IMR-90 (cell line): ENCODE results near the gene CMPK2. TPM values are rescaled to one million over a fixed set of nuclear protein-coding genes. Genes with fewer than 3 reads are reported as not detected.

Experiments
- ATAC-seq: fragments of 200-7000 bp; cut with Tn5 transposase; 2 replicates; pipeline ENCODE4 v1.9.1; 2020; ENCODE audit warnings: low read depth, mild to moderate bottlenecking, moderate library complexity
- BruUV-seq: library from RNA; stranded (reverse); fragments of 400-500 nt; replicated peaks from 2 replicates; lab custom pipeline; 2021; lab: Mats Ljungman, UMichigan
- CTCF ChIA-PET: fragments of 300-600 bp; formaldehyde crosslinking; extraction: SDS; loops from one replicate; lab custom pipeline; 2021; ENCODE audit warnings: antibody characterized with exemption; lab: Yijun Ruan, JAX
- POLR2A ChIA-PET: fragments of 300-600 bp; sonication (Branson Sonifier 250); formaldehyde crosslinking; loops from one replicate; lab custom pipeline; 2022; ENCODE audit warnings: antibody characterized with exemption; ENCODE audit not compliant: unreplicated experiment; lab: Charles Lee
- DNase-seq: peaks from one replicate; pipeline ENCODE4 v3.0.0; 2013
- H2AFZ ChIP-seq: replicated peaks from 2 replicates; pipeline ENCODE3; 2013; ENCODE audit warnings: low read length, mild to moderate bottlenecking; ENCODE audit not compliant: poor library complexity
- H2AK5ac ChIP-seq: 2 replicates; pipeline ENCODE4 v1.6.1; 2013; ENCODE audit warnings: low read depth, low read length, inconsistent platforms
- H2AK9ac ChIP-seq: replicated peaks from 2 replicates; pipeline ENCODE3; 2013; ENCODE audit warnings: mild to moderate bottlenecking, low read depth, low read length, moderate library complexity; ENCODE audit not compliant: poor library complexity
- H2BK120ac ChIP-seq: 2 replicates; pipeline ENCODE4 v1.6.1; 2013; ENCODE audit warnings: low read depth, low read length, inconsistent platforms
- H2BK15ac ChIP-seq: 3 replicates; pipeline ENCODE4 v1.6.1; 2013; ENCODE audit warnings: low read depth, low read length, inconsistent platforms
- H2BK20ac ChIP-seq: 2 replicates; pipeline ENCODE4 v1.6.1; 2013; ENCODE audit warnings: low read depth, mild to moderate bottlenecking, inconsistent platforms, low read length, moderate library complexity
- H2BK5ac ChIP-seq: 2 replicates; pipeline ENCODE4 v1.6.1; 2013; ENCODE audit warnings: mild to moderate bottlenecking, low read depth, low read length, inconsistent platforms; ENCODE audit not compliant: poor library complexity, severe bottlenecking
- H3K14ac ChIP-seq: replicated peaks from 2 replicates; pipeline ENCODE4 v1.6.1; 2013; ENCODE audit warnings: low read depth, low read length, inconsistent platforms
- H3K18ac ChIP-seq: 2 replicates; pipeline ENCODE4 v1.6.1; 2013; ENCODE audit warnings: low read depth, low read length, control low read depth
- H3K23ac ChIP-seq: 2 replicates; pipeline ENCODE4 v1.6.1; 2013; ENCODE audit warnings: low read depth, low read length, inconsistent platforms
- H3K27ac ChIP-seq: 2 replicates; pipeline ENCODE4 v1.5.1; 2013; ENCODE audit warnings: mild to moderate bottlenecking, control low read depth, low read length; ENCODE audit not compliant: insufficient read depth
- H3K27me3 ChIP-seq: 2 replicates; pipeline ENCODE4 v1.6.1; 2013; ENCODE audit warnings: low read length; ENCODE audit not compliant: control insufficient read depth, insufficient read depth
- H3K36me3 ChIP-seq: 2 replicates; pipeline ENCODE4 v1.6.1; 2013; ENCODE audit warnings: low read length, mixed read lengths; ENCODE audit not compliant: control insufficient read depth, insufficient read depth
- H3K4ac ChIP-seq: 2 replicates; pipeline ENCODE4 v1.6.1; 2013; ENCODE audit warnings: low read depth, low read length, inconsistent platforms
- H3K4me1 ChIP-seq: 2 replicates; pipeline ENCODE4 v1.6.1; 2013; ENCODE audit warnings: low read length, mixed read lengths; ENCODE audit not compliant: control insufficient read depth, insufficient read depth
- H3K4me2 ChIP-seq: 2 replicates; pipeline ENCODE4 v1.6.1; 2013; ENCODE audit warnings: low read depth, mild to moderate bottlenecking, control low read depth, low read length, moderate library complexity
- H3K4me3 ChIP-seq: 2 replicates; pipeline ENCODE4 v1.5.1; 2013; ENCODE audit warnings: low read depth, mild to moderate bottlenecking, control low read depth, low read length, moderate library complexity; ENCODE audit not compliant: insufficient read depth
- H3K56ac ChIP-seq: 2 replicates; pipeline ENCODE4 v1.6.1; 2013; ENCODE audit warnings: low read length, inconsistent platforms; ENCODE audit not compliant: insufficient read depth; ENCODE audit errors: extremely low read depth
- H3K79me1 ChIP-seq, 2 experiments: 2 replicates each; pipeline ENCODE4 v1.6.1; 2013; ENCODE audit warnings: low read length in 2 of 2, inconsistent platforms in 1 of 2, low read depth in 1 of 2
- H3K9ac ChIP-seq: 2 replicates; pipeline ENCODE4 v1.6.1; 2013; ENCODE audit warnings: low read depth, low read length, control low read depth
- H3K9me1 ChIP-seq: 2 replicates; pipeline ENCODE4 v1.6.1; 2013; ENCODE audit warnings: low read length, inconsistent platforms; ENCODE audit not compliant: insufficient read depth
- H3K9me3 ChIP-seq: 2 replicates; pipeline ENCODE4 v1.6.1; 2013; ENCODE audit warnings: low read length; ENCODE audit not compliant: control insufficient read depth, insufficient read depth
- H4K20me1 ChIP-seq: 2 replicates; pipeline ENCODE4 v1.6.1; 2013; ENCODE audit warnings: low read length, inconsistent platforms; ENCODE audit not compliant: insufficient read depth
- H4K5ac ChIP-seq: 2 replicates; pipeline ENCODE4 v1.6.1; 2013; ENCODE audit warnings: mild to moderate bottlenecking, low read depth, low read length, control low read depth
- H4K8ac ChIP-seq, 2 experiments: 2 replicates each; pipeline ENCODE4 v1.6.1; 2013; ENCODE audit warnings: low read depth in 2 of 2, low read length in 2 of 2, control low read depth in 1 of 2, inconsistent platforms in 1 of 2
- H4K91ac ChIP-seq: 2 replicates; pipeline ENCODE4 v1.6.1; 2013; ENCODE audit warnings: low read depth, low read length, inconsistent platforms; ENCODE audit not compliant: insufficient read depth
- BHLHE40 ChIP-seq: fragments of 150-350 bp; IDR thresholded peaks from 2 replicates; pipeline ENCODE4 v1.6.1; 2016; ENCODE audit warnings: mild to moderate bottlenecking, low read depth, low read length
- FOS ChIP-seq: fragments of 150-350 bp; IDR thresholded peaks from 2 replicates; pipeline ENCODE4 v1.6.1; 2016; ENCODE audit warnings: low read depth, low read length
- MAFK ChIP-seq: IDR thresholded peaks from 2 replicates; pipeline ENCODE4 v1.6.1; 2012; ENCODE audit warnings: low read depth, low read length, improper control_type of control experiment
- USF2 ChIP-seq: fragments of 150-350 bp; IDR thresholded peaks from 2 replicates; pipeline ENCODE4 v1.6.1; 2017; ENCODE audit warnings: mild to moderate bottlenecking, antibody characterized with exemption, low read length, low read depth
- WGBS, 2 experiments: methylation state at CpG; one replicate each; pipeline versions ENCODE4 v1.1.5 to v1.1.7; 2013; ENCODE audit warnings: missing lambda C conversion rate in 2 of 2; ENCODE audit not compliant: insufficient read length in 1 of 2; ENCODE audit errors: extremely low coverage in 2 of 2; 5-methylcytosine and 5-hydroxymethylcytosine counted together
- dilution Hi-C: fragments of 300-500 bp; cut with HindIII; formaldehyde crosslinking; loops from one replicate; pipeline ENCODE4 v1.14.3; 2018; ENCODE audit warnings: low sequenced_read_pairs; ENCODE audit not compliant: unreplicated experiment
- in situ Hi-C: fragments of 300-500 bp; cut with MboI; formaldehyde crosslinking; loops from 3 replicates; pipeline ENCODE4 v1.14.3; 2019; ENCODE audit warnings: low sequenced_read_pairs, inconsistent platforms, mixed read lengths
- intact Hi-C: fragments of 100-400 bp; cut with micrococcal nuclease; formaldehyde crosslinking; loops from 2 replicates; pipeline ENCODE4 v1.10.0; 2022
- polyA plus RNA-seq, 3 experiments: library from polyadenylated mRNA; depleted of rRNA; stranded (reverse); fragments of >200 nt; gene quantifications; 2 replicates each; pipeline ENCODE4 v1.2.3, GENCODE V29; 2012; ENCODE audit warnings: low replicate concordance in 1 of 3
- total RNA-seq: library from RNA; depleted of rRNA; stranded (reverse); fragments of >200 nt; gene quantifications from 2 replicates; pipeline ENCODE4 v1.2.3, GENCODE V29; 2012

Gene CMPK2
- total and polyA plus RNA-seq, 2 of the 4 experiments (the other 2 are of a cell fraction): 0.03 to 0.18 TPM

- Histone ChIP-seq H3K14ac (no peak overlapping the region), H3K23ac (no peak overlapping the region), H3K18ac (no peak overlapping the region), H2BK120ac (no peak overlapping the region), H3K56ac (no peak overlapping the region), H4K5ac (no peak overlapping the region), H3K9me3 (no peaks in the 10 kb centered on the region), H3K36me3 (no peaks in the 10 kb centered on the region), H4K91ac (no peak overlapping the region), H2BK20ac (no peak overlapping the region), H3K79me1 (no peaks in the 10 kb centered on the region), H2AFZ (no peak overlapping the region), H3K27ac (no peak overlapping the region), H3K9ac (no peak overlapping the region), H3K4me1 (no peaks in the 10 kb centered on the region), H2BK5ac (no peak overlapping the region), H2AK9ac (no peak overlapping the region), H3K9me1 (no peaks in the 10 kb centered on the region), H3K4me2 (no peak overlapping the region), H4K20me1 (no peaks in the 10 kb centered on the region), H3K4me3 (no peak overlapping the region), H2BK15ac (no peak overlapping the region), H2AK5ac (no peak overlapping the region), H3K4ac (no peak overlapping the region), H4K8ac (no peak overlapping the region), H3K27me3 (no peaks in the 10 kb centered on the region)
- TF ChIP-seq MAFK (no peak), FOS (no peak), USF2 (no peak), BHLHE40 (no peak)
- no peak for ATAC-seq
- ChIA-PET POLR2A (no interaction called here), CTCF (no interaction called here)
- no TSS peak for BruUV-seq
- intact Hi-C loops: no loop called here
- no peak for DNase-seq
- dilution Hi-C loops: no loop called here
- WGBS, 2 experiments: no CpG with 5 or more reads among the region's 7 CpGs
- in situ Hi-C loops: no loop called here
Observed at GRCh38 chr2:6883448-6884122, 17.9 kb upstream of the CMPK2 start.
